Endothelial cell of umbilical vein (primary cell): ENCODE data around the gene TSPAN5. TPM values are rescaled to one million over a fixed set of nuclear protein-coding genes. Genes with fewer than 3 reads are reported as not detected.

Experiments
- BruUV-seq: library from RNA; stranded (reverse); fragments of 400-500 nt; replicated peaks from 2 replicates; lab custom pipeline; 2021; lab: Mats Ljungman, UMichigan
- CTCF ChIA-PET: fragments of 300-600, 350-600 bp; sonication (Branson Sonifier 250); formaldehyde crosslinking; loops from one replicate; lab custom pipeline; 2021; ENCODE audit warnings: antibody characterized with exemption, inconsistent platforms; lab: Charles Lee
- POLR2A ChIA-PET: fragments of 300-600, 350-600 bp; sonication (Branson Sonifier 250); formaldehyde crosslinking; loops from one replicate; lab custom pipeline; 2021; ENCODE audit warnings: antibody characterized with exemption, inconsistent platforms; lab: Charles Lee
- DNase-seq: peaks from one replicate; pipeline ENCODE4 v3.0.0-alpha.2; 2011; ENCODE audit warnings: low read depth, low spot score
- FAIRE-seq: peaks from 2 replicates; lab custom pipeline; 2011; peaks lifted over from hg19 to GRCh38; lab: Jason Lieb, UNC
- H2AFZ ChIP-seq: 2 replicates; pipeline ENCODE4 v1.6.0; 2012; ENCODE audit warnings: low read depth, low read length, control low read depth, inconsistent platforms
- H3K27ac ChIP-seq: 2 replicates; pipeline ENCODE4 v1.5.1; 2011; ENCODE audit warnings: low read depth, mild to moderate bottlenecking, control low read depth, low read length, moderate library complexity; ENCODE audit not compliant: insufficient read depth
- H3K27me3 ChIP-seq, 2 experiments: 2 replicates each; pipeline versions ENCODE4 v1.6.0 to v1.6.1; 2011; ENCODE audit warnings: low read length in 2 of 2, mixed read lengths in 1 of 2; ENCODE audit not compliant: control insufficient read depth in 2 of 2, insufficient read depth in 2 of 2
- H3K36me3 ChIP-seq, 2 experiments: 2 replicates in 1 of 2; 3 replicates in 1 of 2; pipeline ENCODE4 v1.5.1; 2011; ENCODE audit warnings: low read length in 2 of 2, mild to moderate bottlenecking in 1 of 2, moderate library complexity in 1 of 2; ENCODE audit not compliant: control insufficient read depth in 2 of 2, insufficient read depth in 2 of 2; ENCODE audit errors: extremely low read depth in 1 of 2
- H3K4me1 ChIP-seq: 3 replicates; pipeline ENCODE4 v1.5.1; 2011; ENCODE audit warnings: mild to moderate bottlenecking, low read length; ENCODE audit not compliant: control insufficient read depth, insufficient read depth; ENCODE audit errors: extremely low read depth
- H3K4me2 ChIP-seq: 2 replicates; pipeline ENCODE4 v1.6.1; 2011; ENCODE audit warnings: low read length, control low read depth, mixed read lengths; ENCODE audit not compliant: insufficient read depth
- H3K4me3 ChIP-seq, 3 experiments: fragments of 200-600 bp in 1 of 3; sonication (generic), shearing (Covaris generic) in 1 of 3; replicated peaks in 1 of 3; 2 replicates each; pipeline ENCODE4 v1.5.1; 2011 to 2016; ENCODE audit warnings: control low read depth in 3 of 3, low read length in 3 of 3, mild to moderate bottlenecking in 2 of 3, inconsistent platforms in 1 of 3, low read depth in 1 of 3, moderate library complexity in 1 of 3; ENCODE audit not compliant: insufficient read depth in 1 of 3
- H3K79me2 ChIP-seq: 2 replicates; pipeline ENCODE4 v1.6.0; 2012; ENCODE audit warnings: low read length, inconsistent platforms; ENCODE audit not compliant: control insufficient read depth, insufficient read depth
- H3K9ac ChIP-seq: replicated peaks from 2 replicates; pipeline ENCODE3; 2011; ENCODE audit warnings: low read length, control low read depth; ENCODE audit not compliant: insufficient read depth; ENCODE audit errors: extremely low read depth
- H3K9me1 ChIP-seq: replicated peaks from 3 replicates; pipeline ENCODE4 v1.6.0; 2011; ENCODE audit warnings: mild to moderate bottlenecking, low read length; ENCODE audit not compliant: control insufficient read depth, insufficient read depth; ENCODE audit errors: extremely low read depth
- H3K9me3 ChIP-seq: replicated peaks from 2 replicates; pipeline ENCODE4 v1.5.1; 2012; ENCODE audit warnings: low read length, inconsistent platforms; ENCODE audit not compliant: control insufficient read depth, insufficient read depth
- H4K20me1 ChIP-seq: replicated peaks from 2 replicates; pipeline ENCODE3; 2011; ENCODE audit warnings: mild to moderate bottlenecking, low read length; ENCODE audit not compliant: control insufficient read depth, insufficient read depth; ENCODE audit errors: extremely low read depth
- EZH2 ChIP-seq: IDR thresholded peaks from 2 replicates; pipeline ENCODE4 v1.6.1; 2012; ENCODE audit warnings: borderline replicate concordance, low read depth, mild to moderate bottlenecking, moderate library complexity, low read length, inconsistent platforms; ENCODE audit not compliant: severe bottlenecking
- FOS ChIP-seq: IDR thresholded peaks from 2 replicates; pipeline ENCODE4 v1.6.1; 2011; ENCODE audit warnings: mild to moderate bottlenecking, low read length, moderate library complexity, borderline replicate concordance; ENCODE audit not compliant: insufficient read depth
- GATA2 ChIP-seq: IDR thresholded peaks from 2 replicates; pipeline ENCODE4 v1.7.0; 2011; ENCODE audit warnings: low read depth, mild to moderate bottlenecking, moderate library complexity, mixed read lengths, low read length; ENCODE audit not compliant: insufficient read length, insufficient read depth
- JUN ChIP-seq: IDR thresholded peaks from 2 replicates; pipeline ENCODE4 v1.6.1; 2011; ENCODE audit warnings: borderline replicate concordance, low read depth; ENCODE audit not compliant: insufficient read length, insufficient read depth
- POLR2A ChIP-seq: IDR thresholded peaks from 2 replicates; pipeline ENCODE4 v1.6.1; 2012; ENCODE audit warnings: low read depth, mild to moderate bottlenecking, control low read depth, low read length
- POLR2AphosphoS5 ChIP-seq: IDR thresholded peaks from 2 replicates; pipeline ENCODE4 v1.6.1; 2012; ENCODE audit warnings: low read depth, mild to moderate bottlenecking, control low read depth, low read length, moderate library complexity; ENCODE audit not compliant: insufficient read depth
- dilution Hi-C: fragments of 300-500 bp; cut with MboI; formaldehyde crosslinking; loops from one replicate; pipeline ENCODE4 v1.15.0; 2019; ENCODE audit warnings: low sequenced_read_pairs; ENCODE audit not compliant: extremely low pct_ligation_motif_present
- intact Hi-C: fragments of 100-400 bp; cut with micrococcal nuclease; formaldehyde crosslinking; loops from one replicate; pipeline ENCODE4 v1.10.0; 2022
- polyA plus RNA-seq, 4 experiments: library from polyadenylated mRNA; depleted of rRNA in 3 of 4; stranded (reverse) in 3 of 4; unstranded in 1 of 4; fragments of >200 nt; gene quantifications; 2 replicates each; pipeline versions ENCODE4 v1.2.1 to v1.2.3, GENCODE V29; 2011 to 2012; ENCODE audit warnings: missing spikeins in 1 of 4
- total RNA-seq: library from RNA; stranded (reverse); gene quantifications from 2 replicates; pipeline ENCODE4 v1.2.3, GENCODE V29; 2021
- TF ChIP-seq, protein P1 (sequence below): IDR thresholded peaks from 2 replicates; pipeline ENCODE4 v1.6.1; 2011; ENCODE audit not compliant: insufficient read depth, insufficient read length
- TF ChIP-seq, protein P2 (sequence below), 2 donors: IDR thresholded peaks; 1 replicate in 1 of 2; 2 replicates in 1 of 2; pipeline ENCODE4 v1.5.1; 2011; ENCODE audit warnings: low read length in 2 of 2, mild to moderate bottlenecking in 2 of 2, moderate library complexity in 2 of 2, control low read depth in 1 of 2, inconsistent platforms in 1 of 2, low read depth in 1 of 2; ENCODE audit not compliant: insufficient read depth in 1 of 2; ENCODE audit errors: extremely low read depth in 1 of 2

Gene TSPAN5
- total and polyA plus RNA-seq, 2 donors (not counting 3 experiments of a cell fraction or from before 2014, with no cell fraction given): 45.1 to 50.2 TPM

DNA sequence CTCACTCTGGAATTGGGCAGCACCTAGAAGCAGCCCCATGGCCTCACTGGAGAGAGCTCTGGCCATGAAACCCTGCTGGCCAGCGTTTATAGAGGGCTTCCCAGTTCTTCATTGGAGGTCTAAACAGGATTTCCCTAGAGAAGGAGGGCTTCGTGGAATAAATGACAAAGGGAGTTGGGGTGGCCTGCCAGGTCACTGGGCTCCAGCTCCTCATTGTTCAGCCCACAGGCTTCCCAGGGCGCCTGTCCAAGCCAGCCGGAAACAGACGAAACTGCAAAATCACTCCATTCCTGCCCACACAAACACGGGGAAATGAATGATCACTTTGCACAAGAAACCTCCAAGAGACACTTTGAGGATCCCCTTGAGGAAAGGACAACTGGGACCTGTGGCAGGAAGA lies 189.7 kb downstream of the TSPAN5 start:
- peak overlapping the region; percentile 51 for H3K27ac ChIP-seq
- H3K27me3 ChIP-seq: no peaks in the 10 kb centered on the region
- peak overlapping the region; percentile 17 for H2AFZ ChIP-seq
- no peaks in the 10 kb centered on the region for H4K20me1 ChIP-seq
- no peak overlapping the region for H3K4me3 ChIP-seq
- peaks cover 4 to 8% of the 10 kb centered on the region in 2 experiments for H3K36me3 ChIP-seq
- ChIA-PET POLR2A (no interaction called here), CTCF (interaction anchor here (0.9 to 3.3 kb wide), 31 partner anchors 8 to 588 kb away, joined by 3 to 59 read pairs (median 7); partner anchors contain the start of genes EIF4E, METAP1 and TSPAN5)
- intact Hi-C loops (loop anchor here (1.0 to 10.0 kb wide), 7 partner anchors 38 to 588 kb away; partner anchors contain the start of gene RAP1GDS1), dilution Hi-C loops (no loop called here)
- no peaks in the 10 kb centered on the region for H3K9me1 ChIP-seq
- H3K9me3 ChIP-seq: no peaks in the 10 kb centered on the region
- H3K79me2 ChIP-seq: no peaks in the 10 kb centered on the region
- no TSS peak for BruUV-seq
- peak overlapping the region; percentile 20 for H3K4me2 ChIP-seq
- no peak for TF ChIP-seq EZH2
- no peak for TF ChIP-seq FOS
- TF ChIP-seq GATA2: no peak
- TF ChIP-seq POLR2A: no peak
- TF ChIP-seq POLR2AphosphoS5: no peak
- FAIRE-seq (peak; percentile 75), DNase-seq (peak; percentile 84)
- peaks cover 17% of the 10 kb centered on the region for H3K4me1 ChIP-seq
- no peak overlapping the region for H3K9ac ChIP-seq

DNA sequence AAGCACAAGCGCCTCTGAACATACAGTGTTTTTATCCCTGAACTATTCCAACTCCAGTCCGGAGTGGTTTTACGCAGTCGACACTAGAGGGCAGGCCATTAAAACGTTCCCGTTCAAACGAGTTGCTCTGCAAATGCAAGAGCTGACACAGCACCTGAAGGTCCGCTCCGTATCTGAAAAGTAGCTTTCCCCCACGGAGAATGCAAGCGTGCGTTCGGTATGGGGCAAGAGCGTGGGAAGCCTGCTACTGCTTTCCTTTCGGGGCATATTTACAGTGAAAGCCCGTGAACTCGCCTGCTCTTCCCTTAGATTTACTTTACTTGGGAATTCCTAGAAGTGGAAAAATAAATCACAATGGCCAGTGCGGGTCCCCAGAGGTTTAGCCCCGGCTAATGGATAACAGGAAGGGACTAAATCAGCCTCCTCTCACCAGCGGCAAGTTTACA lies 190.8 kb downstream of the TSPAN5 start:
- dilution Hi-C loops: no loop called here
- POLR2A ChIA-PET: interaction anchor here (0.8 kb wide), 1 partner anchor 402 kb away, joined by 3 read pairs; no protein-coding TSS in a partner anchor
- FAIRE-seq: peak; percentile 86

More for the DNA sequence above, 190.8 kb downstream of the TSPAN5 start:
- Histone ChIP-seq H3K9ac (peak overlapping the region; percentile 40), H3K9me3 (no peaks in the 10 kb centered on the region), H2AFZ (peak overlapping the region; percentile 67), H3K79me2 (no peaks in the 10 kb centered on the region), H3K36me3 (peaks cover 4 to 8% of the 10 kb centered on the region in 2 experiments), H3K9me1 (no peaks in the 10 kb centered on the region), H3K4me2 (peak overlapping the region; percentile 86), H3K27ac (no peak overlapping the region), H3K4me3 (peak overlapping the region in 2 of 3 experiments; percentile 9 to 62), H3K4me1 (peaks cover 17% of the 10 kb centered on the region), H3K27me3 (no peaks in the 10 kb centered on the region), H4K20me1 (no peaks in the 10 kb centered on the region)
- BruUV-seq: no TSS peak
- no peak for TF ChIP-seq JUN
- TF ChIP-seq POLR2A: no peak
- TF ChIP-seq, protein P1, sequence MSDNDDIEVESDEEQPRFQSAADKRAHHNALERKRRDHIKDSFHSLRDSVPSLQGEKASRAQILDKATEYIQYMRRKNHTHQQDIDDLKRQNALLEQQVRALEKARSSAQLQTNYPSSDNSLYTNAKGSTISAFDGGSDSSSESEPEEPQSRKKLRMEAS: no peak
- TF ChIP-seq, protein P2, sequence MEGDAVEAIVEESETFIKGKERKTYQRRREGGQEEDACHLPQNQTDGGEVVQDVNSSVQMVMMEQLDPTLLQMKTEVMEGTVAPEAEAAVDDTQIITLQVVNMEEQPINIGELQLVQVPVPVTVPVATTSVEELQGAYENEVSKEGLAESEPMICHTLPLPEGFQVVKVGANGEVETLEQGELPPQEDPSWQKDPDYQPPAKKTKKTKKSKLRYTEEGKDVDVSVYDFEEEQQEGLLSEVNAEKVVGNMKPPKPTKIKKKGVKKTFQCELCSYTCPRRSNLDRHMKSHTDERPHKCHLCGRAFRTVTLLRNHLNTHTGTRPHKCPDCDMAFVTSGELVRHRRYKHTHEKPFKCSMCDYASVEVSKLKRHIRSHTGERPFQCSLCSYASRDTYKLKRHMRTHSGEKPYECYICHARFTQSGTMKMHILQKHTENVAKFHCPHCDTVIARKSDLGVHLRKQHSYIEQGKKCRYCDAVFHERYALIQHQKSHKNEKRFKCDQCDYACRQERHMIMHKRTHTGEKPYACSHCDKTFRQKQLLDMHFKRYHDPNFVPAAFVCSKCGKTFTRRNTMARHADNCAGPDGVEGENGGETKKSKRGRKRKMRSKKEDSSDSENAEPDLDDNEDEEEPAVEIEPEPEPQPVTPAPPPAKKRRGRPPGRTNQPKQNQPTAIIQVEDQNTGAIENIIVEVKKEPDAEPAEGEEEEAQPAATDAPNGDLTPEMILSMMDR (IDR thresholded peaks at IDR 0.05; ENCODE audit: extremely low read depth in 1 of 2, insufficient read depth in 1 of 2, low read depth in 1 of 2, low read length in 2 of 2): peak; percentile 78 to 83
- TF ChIP-seq GATA2: no peak
- CTCF ChIA-PET: interaction anchor here (0.6 to 3.3 kb wide), 91 partner anchors 9 to 943 kb away, joined by 3 to 59 read pairs (median 5); partner anchors contain the start of genes ADH4, ADH5, EIF4E and METAP1
- DNase-seq: peak; percentile 86
- intact Hi-C loops: loop anchor here (1.0 to 10.0 kb wide), 12 partner anchors 39 to 938 kb away; partner anchors contain the start of genes EIF4E, METAP1 and RAP1GDS1
